Measurements from ENCODE around the gene KIAA0586.

DNA sequence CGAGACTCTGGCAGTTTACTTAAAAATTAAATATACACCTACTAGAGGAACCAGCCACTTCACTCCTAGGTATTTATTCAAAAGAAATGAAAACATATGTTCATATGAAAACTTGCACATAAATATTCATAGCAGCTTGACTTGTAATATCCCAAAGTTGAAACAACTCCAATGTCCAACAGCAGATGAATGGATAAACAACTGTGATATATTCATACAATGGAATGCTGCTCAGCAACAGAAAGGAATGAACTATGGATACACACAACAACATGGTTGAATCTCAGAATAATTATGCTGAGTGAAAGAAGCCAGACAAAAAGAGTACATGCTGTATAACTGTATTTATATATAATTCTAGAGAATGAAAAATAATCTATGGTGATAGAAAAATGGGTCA lies 156.9 kb downstream of the KIAA0586 start:
- TF ChIP-seq, protein P1, sequence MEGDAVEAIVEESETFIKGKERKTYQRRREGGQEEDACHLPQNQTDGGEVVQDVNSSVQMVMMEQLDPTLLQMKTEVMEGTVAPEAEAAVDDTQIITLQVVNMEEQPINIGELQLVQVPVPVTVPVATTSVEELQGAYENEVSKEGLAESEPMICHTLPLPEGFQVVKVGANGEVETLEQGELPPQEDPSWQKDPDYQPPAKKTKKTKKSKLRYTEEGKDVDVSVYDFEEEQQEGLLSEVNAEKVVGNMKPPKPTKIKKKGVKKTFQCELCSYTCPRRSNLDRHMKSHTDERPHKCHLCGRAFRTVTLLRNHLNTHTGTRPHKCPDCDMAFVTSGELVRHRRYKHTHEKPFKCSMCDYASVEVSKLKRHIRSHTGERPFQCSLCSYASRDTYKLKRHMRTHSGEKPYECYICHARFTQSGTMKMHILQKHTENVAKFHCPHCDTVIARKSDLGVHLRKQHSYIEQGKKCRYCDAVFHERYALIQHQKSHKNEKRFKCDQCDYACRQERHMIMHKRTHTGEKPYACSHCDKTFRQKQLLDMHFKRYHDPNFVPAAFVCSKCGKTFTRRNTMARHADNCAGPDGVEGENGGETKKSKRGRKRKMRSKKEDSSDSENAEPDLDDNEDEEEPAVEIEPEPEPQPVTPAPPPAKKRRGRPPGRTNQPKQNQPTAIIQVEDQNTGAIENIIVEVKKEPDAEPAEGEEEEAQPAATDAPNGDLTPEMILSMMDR (IDR thresholded peaks at IDR 0.05; ENCODE audit: low read depth, low read length) = no peak
- TF ChIP-seq, protein P2, sequence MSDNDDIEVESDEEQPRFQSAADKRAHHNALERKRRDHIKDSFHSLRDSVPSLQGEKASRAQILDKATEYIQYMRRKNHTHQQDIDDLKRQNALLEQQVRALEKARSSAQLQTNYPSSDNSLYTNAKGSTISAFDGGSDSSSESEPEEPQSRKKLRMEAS (IDR thresholded peaks at IDR 0.05; ENCODE audit: low read depth, low read length) = no peak
- TF ChIP-seq POLR2A (IDR thresholded peaks at IDR 0.05; ENCODE audit: extremely low read depth, insufficient read length) (no peak), MYC (IDR thresholded peaks at IDR 0.05; ENCODE audit: low read depth, low read length) (no peak)

Data from NB4 (cell line).